Measurements from ENCODE around the gene MXD3. TPM values are rescaled to one million over a fixed set of nuclear protein-coding genes. Genes with fewer than 3 reads are reported as not detected.
"Not testable (repeated sequence)": the region's sequence is repeated elsewhere in the genome, so short reads cannot be mapped to it uniquely, and the experiment has no call there.

MXD3 gene
- total and polyA plus RNA-seq, 2 donors (not counting 3 experiments of a cell fraction or from before 2014, with no cell fraction given), result 38.4 to 44.2 TPM

GRCh38 chr5:177260961-177261360 is 50.7 kb downstream of the MXD3 start:
- POLR2A ChIA-PET, result no interaction called here
- H3K36me3 ChIP-seq (ENCODE audit: control insufficient read depth in 2 of 2, extremely low read depth in 1 of 2, insufficient read depth in 2 of 2, low read length in 2 of 2), result peaks cover 10% of the 10 kb centered on the region in 2 experiments

DNA sequence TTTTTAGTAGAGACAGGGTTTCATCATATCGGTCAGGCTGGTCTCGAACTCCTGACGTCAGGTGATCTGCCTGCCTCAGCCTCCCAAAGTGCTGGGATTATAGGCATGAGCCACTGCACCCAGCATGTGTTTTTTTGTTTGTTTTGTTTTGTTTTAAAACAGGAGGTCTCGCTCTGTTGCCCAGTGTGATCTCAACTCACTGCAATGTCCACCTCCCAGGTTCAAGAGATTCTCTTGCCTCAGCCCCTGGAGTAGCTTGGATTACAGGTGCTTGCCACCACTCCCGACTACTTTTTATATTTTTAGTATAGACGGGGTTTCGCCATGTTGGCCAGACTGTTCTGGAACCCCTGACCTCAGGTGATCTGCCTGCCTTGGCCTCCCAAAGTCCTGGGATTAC is 53.0 kb downstream of the MXD3 start:
- dilution Hi-C loops (cut with MboI; ENCODE audit: extremely low pct_ligation_motif_present, low sequenced_read_pairs); H3K9ac ChIP-seq (replicated peaks; ENCODE audit: extremely low read depth, insufficient read depth, low read length); H3K9me1 ChIP-seq (replicated peaks; ENCODE audit: control insufficient read depth, extremely low read depth, insufficient read depth, low read length); H3K27ac ChIP-seq (ENCODE audit: insufficient read depth, low read depth, low read length); H3K27me3 ChIP-seq (ENCODE audit: control insufficient read depth in 2 of 2, insufficient read depth in 2 of 2, low read length in 2 of 2); H4K20me1 ChIP-seq (replicated peaks; ENCODE audit: control insufficient read depth, extremely low read depth, insufficient read depth, low read length); FAIRE-seq; POLR2A ChIA-PET; H3K4me1 ChIP-seq (ENCODE audit: control insufficient read depth, extremely low read depth, insufficient read depth, low read length); H3K9me3 ChIP-seq (replicated peaks; ENCODE audit: control insufficient read depth, insufficient read depth, low read length); BruUV-seq (replicated peaks); intact Hi-C loops (cut with micrococcal nuclease); H3K4me3 ChIP-seq (replicated peaks in 1 of 3; ENCODE audit: insufficient read depth in 1 of 3, low read depth in 1 of 3, low read length in 3 of 3); H3K4me2 ChIP-seq (ENCODE audit: insufficient read depth, low read length); H3K79me2 ChIP-seq (ENCODE audit: control insufficient read depth, insufficient read depth, low read length); H2AFZ ChIP-seq (ENCODE audit: low read depth, low read length); DNase-seq (ENCODE audit: low read depth, low spot score): not testable (repeated sequence)
- H3K36me3 ChIP-seq (ENCODE audit: control insufficient read depth in 2 of 2, extremely low read depth in 1 of 2, insufficient read depth in 2 of 2, low read length in 2 of 2), result peaks cover 3 to 13% of the 10 kb centered on the region in 2 experiments
- CTCF ChIA-PET, result interaction anchor here (1.1 kb wide), 1 partner anchor 51 kb away, joined by 3 read pairs; no protein-coding TSS in a partner anchor

More at GRCh38 chr5:177260961-177261360, 50.7 kb downstream of the MXD3 start:
- Histone ChIP-seq H2AFZ (ENCODE audit: low read depth, low read length) (no peak overlapping the region), H3K4me3 (replicated peaks in 1 of 3; ENCODE audit: insufficient read depth in 1 of 3, low read depth in 1 of 3, low read length in 3 of 3) (no peak overlapping the region), H3K4me2 (ENCODE audit: insufficient read depth, low read length) (no peak overlapping the region), H3K79me2 (ENCODE audit: control insufficient read depth, insufficient read depth, low read length) (no peaks in the 10 kb centered on the region), H3K4me1 (ENCODE audit: control insufficient read depth, extremely low read depth, insufficient read depth, low read length) (no peaks in the 10 kb centered on the region), H3K27me3 (ENCODE audit: control insufficient read depth in 2 of 2, insufficient read depth in 2 of 2, low read length in 2 of 2) (no peaks in the 10 kb centered on the region), H4K20me1 (replicated peaks; ENCODE audit: control insufficient read depth, extremely low read depth, insufficient read depth, low read length) (no peaks in the 10 kb centered on the region), H3K9ac (replicated peaks; ENCODE audit: extremely low read depth, insufficient read depth, low read length) (no peak overlapping the region), H3K9me3 (replicated peaks; ENCODE audit: control insufficient read depth, insufficient read depth, low read length) (no peaks in the 10 kb centered on the region), H3K27ac (ENCODE audit: insufficient read depth, low read depth, low read length) (no peak overlapping the region), H3K9me1 (replicated peaks; ENCODE audit: control insufficient read depth, extremely low read depth, insufficient read depth, low read length) (no peaks in the 10 kb centered on the region)
- TF ChIP-seq FOS (IDR thresholded peaks at IDR 0.05; ENCODE audit: borderline replicate concordance, insufficient read depth, low read length), result no peak
- no peak for TF ChIP-seq POLR2AphosphoS5 (IDR thresholded peaks at IDR 0.05; ENCODE audit: insufficient read depth, low read depth, low read length)
- TF ChIP-seq POLR2A (IDR thresholded peaks at IDR 0.05; ENCODE audit: low read depth, low read length), result no peak
- TF ChIP-seq GATA2 (IDR thresholded peaks at IDR 0.05; ENCODE audit: insufficient read depth, insufficient read length, low read depth, low read length), result no peak
- TF ChIP-seq MYC (IDR thresholded peaks at IDR 0.05; ENCODE audit: low read depth, low read length), result no peak
- TF ChIP-seq MAX (IDR thresholded peaks at IDR 0.05; ENCODE audit: insufficient read depth, insufficient read length), result no peak
- TF ChIP-seq EZH2 (IDR thresholded peaks at IDR 0.05; ENCODE audit: borderline replicate concordance, low read depth, low read length, severe bottlenecking), result no peak
- no peak for TF ChIP-seq JUN (IDR thresholded peaks at IDR 0.05; ENCODE audit: borderline replicate concordance, insufficient read depth, insufficient read length, low read depth)
- TF ChIP-seq, protein P1, sequence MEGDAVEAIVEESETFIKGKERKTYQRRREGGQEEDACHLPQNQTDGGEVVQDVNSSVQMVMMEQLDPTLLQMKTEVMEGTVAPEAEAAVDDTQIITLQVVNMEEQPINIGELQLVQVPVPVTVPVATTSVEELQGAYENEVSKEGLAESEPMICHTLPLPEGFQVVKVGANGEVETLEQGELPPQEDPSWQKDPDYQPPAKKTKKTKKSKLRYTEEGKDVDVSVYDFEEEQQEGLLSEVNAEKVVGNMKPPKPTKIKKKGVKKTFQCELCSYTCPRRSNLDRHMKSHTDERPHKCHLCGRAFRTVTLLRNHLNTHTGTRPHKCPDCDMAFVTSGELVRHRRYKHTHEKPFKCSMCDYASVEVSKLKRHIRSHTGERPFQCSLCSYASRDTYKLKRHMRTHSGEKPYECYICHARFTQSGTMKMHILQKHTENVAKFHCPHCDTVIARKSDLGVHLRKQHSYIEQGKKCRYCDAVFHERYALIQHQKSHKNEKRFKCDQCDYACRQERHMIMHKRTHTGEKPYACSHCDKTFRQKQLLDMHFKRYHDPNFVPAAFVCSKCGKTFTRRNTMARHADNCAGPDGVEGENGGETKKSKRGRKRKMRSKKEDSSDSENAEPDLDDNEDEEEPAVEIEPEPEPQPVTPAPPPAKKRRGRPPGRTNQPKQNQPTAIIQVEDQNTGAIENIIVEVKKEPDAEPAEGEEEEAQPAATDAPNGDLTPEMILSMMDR (IDR thresholded peaks at IDR 0.05; ENCODE audit: extremely low read depth in 1 of 2, insufficient read depth in 1 of 2, low read depth in 1 of 2, low read length in 2 of 2), result no peak
- no TSS peak for BruUV-seq (replicated peaks)
- DNase-seq (ENCODE audit: low read depth, low spot score) (no peak), FAIRE-seq (no peak)
- dilution Hi-C loops (cut with MboI; ENCODE audit: extremely low pct_ligation_motif_present, low sequenced_read_pairs) (no loop called here), intact Hi-C loops (cut with micrococcal nuclease) (no loop called here)
- CTCF ChIA-PET, result no interaction called here

Measured in endothelial cell of umbilical vein (primary cell).